Small intestine (tissue), 7 donors: ENCODE measurements around the gene SLC9A9. TPM values are rescaled to one million over a fixed set of nuclear protein-coding genes. Genes with fewer than 3 reads are reported as not detected.
"Not testable (repeated sequence)": the region's sequence is repeated elsewhere in the genome, so short reads cannot be mapped to it uniquely, and the experiment has no call there.

ENCODE experiments used
- DNase-seq, 2 donors: peaks; one replicate each; pipeline versions ENCODE4 v3.0.0 to v3.0.0-alpha.2; 2013
- FAIRE-seq: peaks from 2 replicates; lab custom pipeline; 2012; peaks lifted over from hg19 to GRCh38; lab: Jason Lieb, UNC
- H3K27ac ChIP-seq, 3 donors: one replicate each; pipeline ENCODE4 v1.5.1; 2013; ENCODE audit warnings: low read length in 2 of 3, mild to moderate bottlenecking in 2 of 3, control low read depth in 1 of 3, inconsistent platforms in 1 of 3, low read depth in 1 of 3, moderate library complexity in 1 of 3
- H3K27me3 ChIP-seq, 3 donors: one replicate each; pipeline ENCODE4 v1.6.1; 2013; ENCODE audit warnings: low read length in 3 of 3, inconsistent platforms in 1 of 3; ENCODE audit not compliant: control insufficient read depth in 3 of 3, insufficient read depth in 3 of 3
- H3K36me3 ChIP-seq, 3 donors: one replicate each; pipeline ENCODE4 v1.6.1; 2013; ENCODE audit warnings: low read length in 3 of 3, inconsistent platforms in 1 of 3, low read depth in 1 of 3, mild to moderate bottlenecking in 1 of 3, moderate library complexity in 1 of 3; ENCODE audit not compliant: control insufficient read depth in 3 of 3, insufficient read depth in 2 of 3
- H3K4me1 ChIP-seq, 3 donors: one replicate each; pipeline ENCODE4 v1.6.1; 2013; ENCODE audit warnings: low read length in 2 of 3, inconsistent platforms in 1 of 3, low read depth in 1 of 3, mild to moderate bottlenecking in 1 of 3, moderate library complexity in 1 of 3; ENCODE audit not compliant: control insufficient read depth in 3 of 3, insufficient read depth in 2 of 3
- H3K4me3 ChIP-seq, 3 donors: one replicate each; pipeline ENCODE4 v1.5.1; 2013; ENCODE audit warnings: low read length in 3 of 3, control low read depth in 1 of 3, inconsistent platforms in 1 of 3, low read depth in 1 of 3, mild to moderate bottlenecking in 1 of 3, moderate library complexity in 1 of 3
- H3K9me3 ChIP-seq, 2 donors: one replicate each; pipeline ENCODE4 v1.6.1; 2013; ENCODE audit warnings: low read depth in 1 of 2, low read length in 1 of 2; ENCODE audit not compliant: control insufficient read depth in 2 of 2, insufficient read depth in 1 of 2
- WGBS, 3 donors: extraction: QIAGEN DNeasy Blood & Tissue Kit; methylation state at CpG; one replicate each; pipeline ENCODE4 v1.1.7; 2013; 5-methylcytosine and 5-hydroxymethylcytosine counted together
- polyA plus RNA-seq, 4 donors: library from polyadenylated mRNA; stranded (reverse) in 3 of 4; unstranded in 1 of 4; fragments of 200-250 nt in 3 of 4; fragments of 120-200 nt in 1 of 4; gene quantifications; one replicate each; pipeline versions ENCODE4 v1.2.1 to v1.2.3, GENCODE V29; 2013
- donor health status: healthy with polysubstance abuse.
- donor health status: control.
- donor health status: control.
- donor health status: Bipolar disorder and iron deficiency.
- donor health status: healthy.

SLC9A9 gene
- polyA plus RNA-seq, 4 donors = 1.4 to 4.6 (median 4.1) TPM; not detected in 1

DNA sequence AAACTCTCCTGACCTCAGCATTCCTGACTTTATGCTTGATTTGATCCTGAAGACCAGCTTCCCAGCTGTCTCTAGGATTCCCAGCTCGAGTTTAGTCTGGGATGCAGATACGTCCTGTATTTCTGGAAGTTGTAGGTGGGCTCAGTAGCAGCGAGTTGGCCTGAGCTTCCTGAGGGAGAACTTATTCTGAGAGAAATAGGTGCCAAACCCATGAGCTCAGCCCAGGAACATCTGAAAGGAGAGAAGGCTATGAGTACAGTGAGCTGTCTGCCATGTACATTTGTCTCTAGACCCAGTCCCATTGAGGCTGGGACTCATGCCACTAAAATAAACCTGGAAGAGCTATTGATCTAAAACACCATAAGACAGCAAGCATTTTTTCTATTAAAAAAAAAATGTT lies 36.6 kb upstream of the SLC9A9 start:
- no peaks in the 10 kb centered on the region for H3K4me1 ChIP-seq
- FAIRE-seq (no peak), DNase-seq (no peak)
- 50 to 58% (median 55%) methylated on average over 3 of the region's 3 CpGs for WGBS, 3 donors
- no peak overlapping the region for H3K4me3 ChIP-seq
- no peaks in the 10 kb centered on the region for H3K27me3 ChIP-seq
- H3K9me3 ChIP-seq = no peaks in the 10 kb centered on the region
- no peaks in the 10 kb centered on the region for H3K36me3 ChIP-seq
- H3K27ac ChIP-seq = no peak overlapping the region

- Histone ChIP-seq H3K9me3 (no peaks in the 10 kb centered on the region), H3K27me3 (no peaks in the 10 kb centered on the region), H3K4me1 (no peaks in the 10 kb centered on the region), H3K4me3 (no peak overlapping the region), H3K36me3 (no peaks in the 10 kb centered on the region), H3K27ac (no peak overlapping the region)
- FAIRE-seq (no peak), DNase-seq (no peak)
- 55 to 85% (median 71%) methylated on average over 3 of the region's 3 CpGs for WGBS, 3 donors
These were observed 34.9 kb upstream of the SLC9A9 start for GRCh38 chr3:143883151-143883550.

- Histone ChIP-seq H3K27me3 (no peaks in the 10 kb centered on the region), H3K27ac (no peak overlapping the region), H3K4me1 (no peaks in the 10 kb centered on the region), H3K36me3 (no peaks in the 10 kb centered on the region), H3K9me3 (no peaks in the 10 kb centered on the region), H3K4me3 (no peak overlapping the region)
- FAIRE-seq = no peak
- WGBS, 3 donors = 75 to 85% (median 84%) methylated on average over 3 of the region's 3 CpGs
- DNase-seq = no peak
These were observed 32.8 kb upstream of the SLC9A9 start for GRCh38 chr3:143881095-143881494.

GRCh38 chr3:143875546-143875945 lies 27.3 kb upstream of the SLC9A9 start:
- Histone ChIP-seq H3K36me3 (no peaks in the 10 kb centered on the region), H3K27ac (no peak overlapping the region), H3K4me3 (no peak overlapping the region), H3K27me3 (no peaks in the 10 kb centered on the region), H3K9me3 (no peaks in the 10 kb centered on the region), H3K4me1 (no peaks in the 10 kb centered on the region)
- no peak for DNase-seq
- FAIRE-seq = no peak

- not testable (repeated sequence) for FAIRE-seq, H3K36me3 ChIP-seq
- 88 to 92% (median 91%) methylated on average over 5 of the region's 5 CpGs for WGBS, 3 donors
These were observed 25.3 kb upstream of the SLC9A9 start for GRCh38 chr3:143873553-143873952.

GRCh38 chr3:143865302-143865701 lies 17.0 kb upstream of the SLC9A9 start:
- WGBS, 3 donors = 70 to 85% (median 78%) methylated on average over 1 of the region's 1 CpG

More at GRCh38 chr3:143873553-143873952, 25.3 kb upstream of the SLC9A9 start:
- H3K27ac ChIP-seq, H3K9me3 ChIP-seq, H3K27me3 ChIP-seq, DNase-seq, H3K4me1 ChIP-seq, H3K4me3 ChIP-seq: not testable (repeated sequence)

GRCh38 chr3:143859465-143860203 lies 11.4 kb upstream of the SLC9A9 start:
- H3K4me3 ChIP-seq = no peak overlapping the region
- no peaks in the 10 kb centered on the region for H3K36me3 ChIP-seq
- no peaks in the 10 kb centered on the region for H3K9me3 ChIP-seq
- FAIRE-seq = no peak
- no peak overlapping the region for H3K27ac ChIP-seq
- no peak for DNase-seq
- H3K27me3 ChIP-seq = peaks cover 0 to 1% (median 0%) of the 10 kb centered on the region in 3 donors
- WGBS, 3 donors = 84 to 90% (median 88%) methylated on average over 3 of the region's 3 CpGs
- H3K4me1 ChIP-seq = no peaks in the 10 kb centered on the region

More at GRCh38 chr3:143865302-143865701, 17.0 kb upstream of the SLC9A9 start:
- Histone ChIP-seq H3K4me3 (no peak overlapping the region), H3K9me3 (no peaks in the 10 kb centered on the region), H3K27ac (no peak overlapping the region), H3K36me3 (no peaks in the 10 kb centered on the region), H3K27me3 (peaks cover 0 to 1% (median 0%) of the 10 kb centered on the region in 3 donors), H3K4me1 (no peaks in the 10 kb centered on the region)
- no peak for DNase-seq
- FAIRE-seq = no peak

- Histone ChIP-seq H3K4me1 (no peaks in the 10 kb centered on the region), H3K36me3 (no peaks in the 10 kb centered on the region), H3K9me3 (no peaks in the 10 kb centered on the region), H3K27ac (no peak overlapping the region), H3K27me3 (peaks cover 0 to 1% (median 0%) of the 10 kb centered on the region in 3 donors), H3K4me3 (no peak overlapping the region)
- DNase-seq = no peak
- WGBS, 3 donors = 80 to 84% (median 80%) methylated on average over 9 of the region's 9 CpGs
- FAIRE-seq = no peak
These were observed 8.1 kb upstream of the SLC9A9 start for GRCh38 chr3:143856252-143856970.
